Endothelial cell of hepatic sinusoid (primary cell): ENCODE measurements around the gene BICRAL.

Experiments
- in situ Hi-C: cut with HindIII; loops from 2 replicates; pipeline ENCODE4 v1.10.0; 2017; ENCODE audit warnings: low sequenced_read_pairs

The BICRAL gene

DNA sequence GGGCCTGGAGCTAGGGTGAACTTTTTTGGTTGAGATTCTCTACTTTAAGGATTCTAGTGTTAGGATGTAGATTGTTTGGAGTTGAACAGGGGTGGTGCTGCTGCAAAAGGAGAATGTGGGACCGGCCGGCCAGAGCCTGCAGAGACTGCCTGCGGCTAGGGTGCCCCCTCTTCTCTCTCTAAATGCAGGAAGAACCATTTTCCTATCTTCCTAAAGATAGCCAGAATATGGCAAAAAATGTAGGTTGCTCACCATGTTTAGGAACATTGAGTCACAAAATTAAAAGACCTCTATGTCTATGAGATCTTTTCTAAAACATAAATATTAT is 39.5 kb downstream of the BICRAL start:
- in situ Hi-C loops, result no loop called here

DNA sequence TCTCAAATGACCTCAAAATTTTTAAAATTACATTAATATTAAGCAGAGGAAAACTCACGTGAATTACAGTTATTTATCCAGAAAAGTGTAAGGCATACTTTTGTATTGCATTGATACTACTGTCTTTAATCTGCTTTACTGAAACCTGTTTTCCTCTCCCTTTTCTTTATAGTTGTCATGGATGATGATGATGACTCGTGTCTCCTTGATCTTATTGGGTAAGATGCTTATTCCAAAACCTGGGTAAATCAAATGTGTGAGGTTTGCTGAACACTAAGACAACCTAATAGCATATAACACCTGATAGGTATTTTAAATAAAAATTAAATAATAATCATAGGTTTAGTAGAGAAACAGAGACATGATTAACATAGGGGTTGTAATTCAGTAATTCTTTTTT is 40.0 kb downstream of the BICRAL start:
- in situ Hi-C loops, result no loop called here

DNA sequence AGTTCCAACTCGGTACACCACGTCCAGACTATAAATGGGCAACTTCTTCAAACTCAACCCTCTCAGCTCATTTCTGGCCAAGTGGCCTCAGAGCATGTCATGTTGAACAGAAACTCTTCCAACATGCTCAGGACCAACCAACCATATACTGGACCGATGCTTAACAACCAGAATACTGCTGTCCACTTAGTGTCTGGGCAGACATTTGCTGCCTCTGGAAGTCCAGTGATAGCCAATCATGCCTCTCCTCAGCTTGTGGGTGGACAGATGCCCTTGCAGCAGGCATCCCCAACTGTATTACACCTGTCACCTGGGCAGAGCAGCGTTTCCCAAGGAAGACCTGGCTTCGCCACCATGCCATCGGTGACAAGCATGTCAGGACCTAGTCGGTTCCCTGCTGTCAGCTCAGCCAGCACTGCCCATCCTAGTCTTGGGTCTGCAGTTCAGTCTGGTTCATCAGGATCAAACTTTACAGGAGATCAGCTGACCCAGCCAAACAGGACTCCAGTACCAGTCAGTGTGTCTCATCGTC is 47.8 kb downstream of the BICRAL start:
- in situ Hi-C loops, result loop anchor here (5.0 kb wide), 1 partner anchor 62 kb away; no protein-coding TSS in a partner anchor

DNA sequence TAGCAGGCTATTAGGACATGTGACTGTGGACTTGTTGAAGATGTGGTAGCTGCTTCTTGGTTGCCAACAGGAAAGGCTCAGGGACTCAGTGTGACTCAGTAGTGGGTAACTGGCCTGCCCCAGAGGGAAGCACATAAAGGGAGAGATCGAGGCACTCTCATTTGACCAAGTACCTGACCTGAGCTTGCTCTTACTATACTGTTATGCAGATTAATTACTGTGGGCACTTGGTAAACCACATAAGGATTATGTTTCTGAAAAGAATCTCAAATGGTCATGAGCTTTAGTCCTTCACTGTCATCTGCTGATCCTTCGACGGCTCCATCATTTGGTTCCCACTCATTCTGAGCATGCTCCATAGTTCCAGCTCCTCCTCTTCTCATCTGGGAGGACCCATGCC is 49.4 kb downstream of the BICRAL start:
- in situ Hi-C loops, result loop anchor here (5.0 kb wide), 1 partner anchor 64 kb away; no protein-coding TSS in a partner anchor

DNA sequence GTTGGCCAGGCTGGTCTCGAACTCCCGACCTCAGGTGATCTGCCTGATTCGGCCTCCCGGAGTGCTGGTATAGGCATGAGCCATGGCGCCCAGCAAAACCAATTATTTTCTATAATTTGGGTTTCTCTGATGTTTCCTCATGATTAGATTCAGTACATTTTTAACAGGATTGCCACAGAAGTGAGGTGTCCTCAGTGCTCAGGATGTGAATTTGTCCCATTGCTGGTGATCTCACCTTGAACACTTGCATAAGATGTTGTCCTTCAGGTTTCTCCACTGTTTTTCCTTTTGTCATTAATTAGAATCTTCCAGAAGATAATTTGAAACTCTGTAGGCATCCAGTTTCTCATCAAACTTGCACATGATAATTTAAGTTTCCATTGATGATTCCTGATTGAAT is 52.2 kb downstream of the BICRAL start:
- in situ Hi-C loops, result loop anchor here (5.0 kb wide), 1 partner anchor 67 kb away; no protein-coding TSS in a partner anchor

DNA sequence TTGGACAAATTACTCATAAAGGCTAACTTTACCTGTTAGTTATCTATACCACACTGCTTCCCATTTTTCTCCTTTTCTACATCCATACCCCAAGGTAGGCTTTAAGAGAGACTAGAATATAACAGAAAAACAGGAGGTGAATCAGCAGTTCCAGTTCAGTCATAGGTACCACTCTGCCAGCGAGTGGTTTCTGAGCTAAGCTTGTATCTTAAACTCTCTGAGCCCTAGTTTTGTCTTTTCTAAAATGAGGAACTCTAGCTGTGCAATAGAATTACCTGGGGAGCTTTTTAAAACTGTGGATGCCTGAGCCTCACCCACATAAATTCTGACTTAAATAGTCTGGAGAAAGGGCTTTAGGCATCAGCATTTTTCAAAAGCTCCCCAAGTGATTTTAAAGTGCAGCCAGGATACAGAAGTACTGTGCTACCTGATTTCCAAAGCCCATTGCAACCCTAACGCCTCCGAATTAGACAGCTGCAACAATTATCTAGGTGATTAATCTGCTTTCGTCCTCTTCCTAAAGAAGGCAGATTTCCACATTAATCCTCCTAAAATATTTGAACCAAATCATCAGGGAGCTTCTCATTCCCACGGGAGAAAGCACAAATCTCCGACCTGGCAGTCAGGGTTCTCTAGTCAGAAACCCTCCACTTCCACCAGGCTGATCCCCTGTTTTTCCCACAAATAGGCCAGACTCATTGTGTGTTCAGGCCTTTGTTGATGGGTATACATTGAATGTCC is 60.2 kb downstream of the BICRAL start:
- in situ Hi-C loops, result no loop called here

DNA sequence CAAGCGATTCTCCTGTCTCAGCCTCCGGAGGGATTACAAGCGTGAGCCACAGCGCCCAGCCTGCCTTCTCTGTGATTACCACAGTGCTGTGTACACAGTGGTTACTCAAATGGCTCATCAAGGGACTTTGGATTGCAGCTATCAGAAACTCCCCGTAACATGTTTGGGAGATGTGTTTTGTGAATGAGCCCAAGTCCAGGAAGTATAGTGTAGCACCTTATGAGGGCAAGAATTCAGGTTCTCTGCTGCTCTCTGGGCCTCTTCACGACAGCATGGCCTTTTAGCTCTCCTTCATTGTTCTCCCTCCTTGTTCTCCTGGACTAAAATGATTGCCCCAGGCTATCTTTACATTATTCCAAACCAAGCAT is 63.5 kb downstream of the BICRAL start:
- in situ Hi-C loops, result no loop called here

DNA sequence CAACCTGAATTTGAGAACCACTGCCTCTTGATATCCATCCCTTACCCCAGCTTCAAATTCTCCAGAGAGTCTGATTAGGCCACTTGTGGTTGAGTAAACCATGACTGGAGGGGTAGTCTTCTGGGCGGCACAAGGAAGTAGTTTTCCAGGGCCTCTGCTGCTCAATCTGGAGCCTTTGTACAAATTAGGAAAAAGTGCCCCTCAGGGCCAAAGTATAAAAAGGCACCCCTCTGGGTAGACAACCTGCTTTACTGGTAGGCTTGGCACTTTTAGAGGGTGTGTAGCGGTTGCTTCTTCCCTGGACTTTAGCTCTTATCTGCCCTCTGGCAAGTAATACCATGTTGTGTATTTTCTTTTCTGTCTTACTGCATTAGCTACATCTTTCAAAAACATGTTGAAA is 64.7 kb downstream of the BICRAL start:
- in situ Hi-C loops, result no loop called here

DNA sequence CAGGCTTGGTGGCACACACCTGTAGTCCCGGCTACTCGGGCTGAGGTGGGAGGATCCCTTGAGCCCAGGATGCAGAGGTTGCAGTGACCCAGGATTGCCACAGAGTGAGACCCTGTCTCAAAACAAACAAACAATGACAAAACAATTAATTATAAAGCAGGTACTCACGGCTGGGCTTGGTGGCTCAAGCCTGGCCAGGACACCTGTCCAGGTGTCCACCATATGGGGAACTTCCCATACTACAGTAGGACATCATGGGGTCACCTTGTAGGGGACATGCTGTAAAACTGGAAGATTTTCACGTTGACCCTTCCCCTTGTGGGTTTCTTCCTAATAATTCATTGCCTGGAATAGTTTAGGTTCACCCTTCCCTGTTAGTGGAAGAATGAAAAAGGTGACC is 66.8 kb downstream of the BICRAL start:
- in situ Hi-C loops, result no loop called here

DNA sequence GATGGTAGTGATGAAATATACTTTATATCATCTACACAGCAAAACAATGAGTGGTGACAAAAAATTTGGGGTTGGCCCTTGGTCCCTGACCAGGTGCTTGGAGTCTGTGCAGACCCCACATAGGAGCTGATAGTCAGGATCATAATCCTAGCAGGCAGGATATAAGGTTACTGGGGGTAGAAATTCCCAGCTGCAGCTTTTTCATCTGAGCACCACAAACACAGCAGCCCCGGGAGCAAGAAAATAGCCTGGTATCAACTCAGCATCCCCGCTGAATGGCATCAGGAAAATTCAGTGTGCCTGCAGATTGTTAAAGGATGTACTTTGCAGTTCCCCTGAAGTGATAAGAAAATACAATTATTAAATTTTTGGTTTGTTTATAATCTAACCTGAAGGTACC is 69.7 kb downstream of the BICRAL start:
- in situ Hi-C loops, result loop anchor here (5.0 to 25.0 kb wide), 2 partner anchors 39 to 189 kb away; no protein-coding TSS in a partner anchor

DNA sequence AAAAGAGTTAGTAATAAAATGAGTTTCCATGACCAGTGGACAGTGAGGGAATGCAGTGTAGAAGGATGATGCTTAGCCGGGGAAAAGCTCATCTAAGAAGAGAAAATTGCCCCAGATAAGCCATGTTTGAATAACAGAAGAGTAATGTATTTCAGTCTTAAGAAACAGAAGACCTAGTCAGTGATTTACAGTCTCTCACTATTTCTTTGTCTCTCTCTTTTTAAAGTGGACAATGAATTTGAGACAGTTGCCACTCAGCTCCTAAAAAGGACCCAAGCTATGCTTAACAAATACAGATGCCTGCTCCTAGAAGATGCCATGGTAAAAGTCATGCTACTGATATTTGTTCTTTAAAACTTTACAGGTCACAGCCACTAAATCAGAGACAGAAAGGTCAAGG is 78.2 kb downstream of the BICRAL start:
- in situ Hi-C loops, result loop anchor here (25.0 kb wide), 1 partner anchor 198 kb away; no protein-coding TSS in a partner anchor

DNA sequence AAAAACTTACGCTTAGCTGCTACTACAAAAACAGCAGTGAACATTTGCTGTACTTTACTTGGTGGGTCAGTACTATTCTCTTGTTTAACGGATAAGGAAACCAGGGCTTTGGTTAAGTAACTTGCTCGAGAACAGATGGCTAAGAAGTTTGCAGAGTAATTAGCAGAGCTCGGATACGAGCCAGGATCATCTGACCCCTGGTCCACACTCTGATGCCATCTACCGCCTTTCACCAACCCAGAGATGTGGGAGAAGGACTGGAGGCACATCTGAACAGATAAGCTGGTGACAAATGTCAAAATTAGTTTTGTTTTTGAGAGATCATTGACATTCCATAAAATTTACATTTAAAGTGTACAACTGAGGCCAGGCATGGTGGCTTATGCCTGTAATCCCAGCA is 78.6 kb downstream of the BICRAL start:
- in situ Hi-C loops, result loop anchor here (25.0 kb wide), 1 partner anchor 198 kb away; no protein-coding TSS in a partner anchor

DNA sequence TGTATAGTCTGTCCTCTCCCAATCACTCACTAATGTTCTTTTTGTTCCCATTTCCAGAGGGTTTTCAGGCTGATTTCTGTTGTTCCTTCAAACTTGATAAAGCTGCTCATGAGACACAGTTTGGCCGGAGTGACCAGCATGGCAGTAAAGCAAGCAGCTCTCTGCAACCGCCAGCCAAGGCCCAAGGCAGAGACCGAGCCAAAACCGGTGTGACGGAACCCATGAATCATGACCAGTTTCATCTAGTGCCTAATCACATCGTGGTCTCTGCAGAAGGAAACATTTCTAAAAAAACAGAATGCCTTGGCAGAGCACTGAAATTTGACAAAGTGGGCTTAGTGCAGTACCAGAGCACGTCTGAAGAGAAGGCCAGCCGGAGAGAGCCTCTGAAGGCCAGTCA is 82.8 kb downstream of the BICRAL start:
- in situ Hi-C loops, result loop anchor here (25.0 kb wide), 1 partner anchor 202 kb away; no protein-coding TSS in a partner anchor

DNA sequence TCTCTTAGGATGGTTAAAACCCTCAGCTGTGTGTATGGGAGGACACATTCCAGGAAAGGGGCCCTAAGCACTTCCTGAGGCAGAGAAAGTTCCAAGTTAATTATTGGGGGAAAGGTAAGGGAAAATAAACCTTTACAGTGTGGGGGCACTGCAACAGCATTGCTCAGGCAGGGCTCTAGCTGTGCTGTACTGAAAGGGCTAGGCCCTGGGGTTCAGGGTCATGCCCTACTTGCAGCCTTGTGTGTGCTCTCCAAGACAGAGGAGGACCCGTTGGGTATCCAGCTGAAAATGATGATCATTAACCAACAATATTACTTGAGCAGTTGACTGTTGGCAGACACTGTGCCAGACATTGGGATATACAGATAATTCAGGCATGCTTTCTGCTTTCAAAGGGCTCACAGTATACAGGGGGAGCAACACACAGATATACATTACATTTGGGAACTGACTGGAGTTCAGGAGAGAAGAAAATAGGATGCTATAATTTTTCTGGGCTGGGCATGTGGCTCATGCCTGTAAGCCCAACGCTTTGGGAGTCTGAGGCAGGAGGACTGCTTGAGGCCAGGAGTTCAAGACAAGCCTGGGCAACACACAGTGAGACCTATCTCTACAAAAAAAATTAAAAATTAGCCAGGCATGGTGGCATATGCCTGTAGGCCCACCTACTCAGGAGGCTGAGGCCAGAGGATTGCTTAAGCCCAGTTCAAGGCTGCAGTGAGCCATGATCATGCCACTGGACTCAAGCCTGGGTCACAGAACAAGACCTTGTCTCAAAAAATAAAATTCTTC is 88.5 kb downstream of the BICRAL start:
- in situ Hi-C loops, result loop anchor here (25.0 kb wide), 1 partner anchor 208 kb away; no protein-coding TSS in a partner anchor

DNA sequence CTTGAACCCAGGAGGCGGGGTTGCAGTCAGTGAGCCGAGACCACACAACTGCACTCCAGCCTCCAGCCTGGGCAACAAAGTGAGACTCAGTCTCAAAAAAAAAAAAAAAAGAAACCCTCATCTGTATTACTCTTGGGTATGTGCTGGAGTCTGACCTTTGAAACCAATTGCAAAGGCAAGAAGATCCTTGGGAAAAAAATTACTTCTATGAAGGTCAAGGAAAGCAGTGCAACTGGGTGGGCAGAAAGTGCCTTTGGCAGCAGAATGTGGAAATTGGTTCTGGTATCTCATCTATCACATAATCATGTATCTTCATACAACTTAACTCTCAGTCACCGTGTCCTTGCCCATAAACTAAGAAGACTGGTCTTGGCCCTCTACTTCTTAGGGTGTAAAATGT is 89.9 kb downstream of the BICRAL start:
- in situ Hi-C loops, result loop anchor here (25.0 kb wide), 1 partner anchor 209 kb away; no protein-coding TSS in a partner anchor

DNA sequence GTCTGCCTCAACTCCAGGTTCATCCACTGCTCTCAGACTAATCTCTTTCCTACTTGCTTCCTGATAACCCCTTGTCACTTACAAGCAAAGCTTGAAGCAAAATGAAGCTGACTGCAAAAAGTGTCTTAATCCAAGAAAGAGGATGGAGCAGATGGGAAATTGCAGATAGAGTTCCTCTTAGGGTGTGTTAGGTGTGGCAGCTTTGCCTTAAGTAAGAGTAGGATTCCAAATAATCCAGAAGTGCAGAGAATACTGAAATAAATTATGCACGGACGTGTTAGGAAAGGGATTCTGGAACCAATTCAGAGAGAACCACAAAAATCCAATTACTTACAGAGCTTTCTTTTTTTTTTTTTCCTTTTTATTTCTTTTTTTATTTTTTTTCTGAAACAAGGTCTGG is 91.5 kb downstream of the BICRAL start:
- in situ Hi-C loops, result loop anchor here (25.0 kb wide), 1 partner anchor 211 kb away; no protein-coding TSS in a partner anchor

DNA sequence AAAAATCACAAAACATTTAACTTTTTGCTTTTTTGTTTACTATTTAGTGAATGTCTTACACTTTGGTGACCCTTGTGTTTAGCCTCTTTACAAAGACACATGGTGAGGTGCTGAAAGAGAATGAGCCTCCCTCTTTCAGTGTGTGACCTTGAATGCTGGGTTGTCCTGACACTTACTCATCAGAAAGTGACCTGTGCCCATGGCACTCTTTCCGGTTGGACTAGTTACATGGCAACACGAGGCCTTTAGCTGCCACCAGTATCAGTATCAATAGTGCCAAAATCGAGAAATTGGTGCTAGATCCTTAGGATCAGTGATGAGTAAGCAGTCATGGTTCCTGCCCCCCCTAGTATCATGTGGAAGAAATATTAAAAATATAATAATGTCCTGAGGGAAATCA is 95.8 kb downstream of the BICRAL start:
- in situ Hi-C loops, result loop anchor here (25.0 kb wide), 1 partner anchor 260 kb away; no protein-coding TSS in a partner anchor

DNA sequence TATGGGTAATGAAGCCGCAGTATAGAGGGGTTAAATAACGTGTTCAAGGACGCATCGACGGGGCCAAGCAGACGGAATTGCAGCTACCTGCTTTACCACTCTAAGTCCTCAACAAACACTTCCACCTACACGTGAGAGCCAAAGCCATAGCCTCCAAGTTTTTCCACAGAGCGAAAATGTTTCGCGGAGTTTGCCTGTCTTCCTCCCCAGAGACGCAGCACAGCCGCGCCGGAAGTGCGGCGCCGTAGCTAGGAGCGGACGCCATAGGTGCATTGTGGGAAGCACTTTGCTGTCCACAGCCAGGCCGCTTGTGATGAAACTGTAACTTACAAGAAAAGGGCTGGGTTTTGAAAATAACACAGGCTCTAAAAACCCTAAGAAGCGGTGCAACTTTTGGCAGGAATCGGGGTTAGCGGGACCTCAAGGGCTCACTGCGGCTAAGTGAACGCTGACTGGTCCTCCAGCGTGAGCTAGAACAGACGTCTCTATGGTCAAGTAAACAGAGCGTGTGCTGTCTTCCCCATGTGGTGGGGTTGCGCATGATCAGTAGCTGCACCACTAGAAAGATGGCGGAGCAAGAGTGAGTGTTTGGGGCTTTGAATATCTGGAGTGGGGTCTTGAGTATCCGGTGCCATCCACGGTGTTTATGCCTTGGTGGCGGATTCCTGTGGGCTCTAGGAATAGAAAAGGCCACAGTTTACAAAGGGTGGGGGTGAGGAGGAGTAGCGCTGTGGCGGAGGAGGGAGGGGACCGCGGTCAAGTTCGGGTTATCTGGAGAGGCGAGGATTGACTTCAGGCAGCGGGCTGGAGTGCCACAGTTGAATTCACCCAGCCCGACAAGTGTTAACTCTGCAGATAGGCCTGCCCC is 97.8 kb downstream of the BICRAL start, which contains the start of gene RPL7L1:
Gene RPL7L1 (plus strand): TSS at position 245 of the 868 bp plus-strand sequence. CDS start 295 bp downstream, at position 540.
- in situ Hi-C loops, result loop anchor here (25.0 kb wide), 1 partner anchor 258 kb away; no protein-coding TSS in a partner anchor

DNA sequence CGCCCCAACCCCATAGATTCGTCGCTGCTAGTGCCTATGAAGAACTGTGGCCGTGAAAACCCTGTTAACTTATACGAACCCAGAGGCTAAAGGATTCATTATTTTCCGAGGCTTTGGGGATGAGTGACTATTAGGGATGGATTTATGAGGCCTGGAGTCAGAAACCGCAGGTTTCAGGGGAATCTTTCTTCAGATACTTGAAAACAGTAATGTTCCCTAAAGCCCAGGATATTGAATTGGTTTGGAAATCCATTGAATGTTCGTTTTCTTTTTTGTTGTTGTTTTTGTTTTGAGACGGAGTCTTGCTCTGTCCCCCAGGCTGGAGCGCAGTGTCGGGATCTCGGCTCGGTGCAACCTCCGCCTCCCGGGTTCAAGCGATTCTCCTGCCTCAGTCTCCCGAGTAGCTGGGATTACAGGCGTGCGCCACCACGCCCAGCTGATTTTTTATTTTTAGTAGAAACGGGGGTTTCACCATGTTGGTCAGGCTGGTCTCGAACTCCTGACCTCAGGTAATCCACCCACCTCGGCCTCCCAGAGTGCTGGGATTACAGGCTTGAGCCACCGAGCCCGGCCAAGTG is 98.5 kb downstream of the BICRAL start:
- in situ Hi-C loops, result loop anchor here (25.0 kb wide), 1 partner anchor 257 kb away; no protein-coding TSS in a partner anchor

DNA sequence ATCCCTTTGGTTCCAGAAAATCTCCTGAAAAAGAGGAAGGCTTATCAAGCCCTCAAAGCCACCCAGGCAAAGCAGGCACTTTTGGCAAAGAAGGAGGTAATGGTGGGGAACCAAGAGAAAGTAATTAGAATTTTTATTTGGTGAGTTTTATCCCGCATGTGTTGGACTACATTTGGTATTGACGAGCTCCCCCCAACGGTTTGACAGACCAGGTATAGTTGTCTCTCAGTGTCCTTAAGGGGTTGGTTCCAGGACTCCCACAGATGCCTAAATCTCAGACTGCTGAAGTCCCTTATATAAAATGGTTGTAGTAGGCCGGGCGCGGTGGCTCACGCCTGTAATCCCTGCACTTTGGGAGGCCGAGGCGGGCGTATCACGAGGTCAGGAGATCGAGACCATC is 99.0 kb downstream of the BICRAL start:
- in situ Hi-C loops, result loop anchor here (25.0 kb wide), 1 partner anchor 256 kb away; no protein-coding TSS in a partner anchor
